HepG2 (cell line): ENCODE data around the gene FIBP. TPM values are rescaled to one million over a fixed set of nuclear protein-coding genes. Genes with fewer than 3 reads are reported as not detected.

Source experiments
- ATAC-seq: fragments of 200-7000 bp; cut with Tn5 transposase; 3 replicates; pipeline ENCODE4 v1.9.1; 2020; ENCODE audit warnings: mild to moderate bottlenecking, moderate library complexity
- BruUV-seq: library from RNA; stranded (reverse); fragments of 400-500 nt; replicated peaks from 2 replicates; lab custom pipeline; 2021; lab: Mats Ljungman, UMichigan
- CTCF ChIA-PET: fragments of 300-600 bp; formaldehyde crosslinking; extraction: SDS; loops from one replicate; lab custom pipeline; 2021; ENCODE audit warnings: low total read pairs, inconsistent platforms, low intra/inter-chr PET ratio; lab: Yijun Ruan, JAX
- POLR2A ChIA-PET: fragments of 350-600 bp; sonication (Branson Sonifier 250); formaldehyde crosslinking; loops from one replicate; lab custom pipeline; 2020; ENCODE audit warnings: antibody characterized with exemption, inconsistent platforms; lab: Yijun Ruan, JAX
- DNase-seq: peaks from one replicate; pipeline ENCODE4 v3.0.0-alpha.2; 2015; ENCODE audit warnings: low spot score
- FAIRE-seq: peaks from 3 replicates; lab custom pipeline; 2011; peaks lifted over from hg19 to GRCh38; lab: Jason Lieb, UNC
- H2AFZ ChIP-seq: one replicate; pipeline ENCODE4 v1.6.1; 2011; ENCODE audit warnings: low read length, inconsistent platforms
- H3K27ac ChIP-seq: fragments of 300-600 bp; 3 replicates; pipeline ENCODE4 v1.8.0; 2011; ENCODE audit warnings: mixed run types, mild to moderate bottlenecking, mixed read lengths, low read length, inconsistent platforms; ENCODE audit not compliant: insufficient read depth; ENCODE audit errors: extremely low read length
- H3K27me3 ChIP-seq, 2 experiments: fragments of 200-600 bp in 1 of 2; 2 replicates in 1 of 2; 3 replicates in 1 of 2; pipeline versions ENCODE4 v1.6.0 to v1.8.0; 2011; ENCODE audit warnings: low read length in 2 of 2, mild to moderate bottlenecking in 2 of 2, moderate library complexity in 2 of 2, inconsistent platforms in 1 of 2; ENCODE audit not compliant: insufficient read depth in 2 of 2, control insufficient read depth in 1 of 2
- H3K36me3 ChIP-seq, 2 experiments: fragments of 200-600 bp in 1 of 2; replicated peaks in 1 of 2; 2 replicates in 1 of 2; 3 replicates in 1 of 2; pipeline versions ENCODE4 v1.5.1 to v1.8.0; 2011; ENCODE audit warnings: low read length in 2 of 2, inconsistent platforms in 1 of 2; ENCODE audit not compliant: insufficient read depth in 2 of 2, control insufficient read depth in 1 of 2
- H3K4me1 ChIP-seq: 2 replicates; pipeline ENCODE4 v1.5.1; 2012; ENCODE audit warnings: low read length, inconsistent platforms; ENCODE audit not compliant: insufficient read depth
- H3K4me2 ChIP-seq: 2 replicates; pipeline ENCODE4 v1.6.0; 2011; ENCODE audit warnings: low read depth, low read length, inconsistent platforms
- H3K4me3 ChIP-seq, 3 experiments: fragments of 200-600 bp in 1 of 3; sonication (generic), shearing (Covaris generic) in 1 of 3; replicated peaks in 1 of 3; 2 replicates each; pipeline ENCODE4 v1.5.1; 2011 to 2016; ENCODE audit warnings: low read length in 3 of 3, inconsistent platforms in 2 of 3, low read depth in 2 of 3, mild to moderate bottlenecking in 2 of 3, control low read depth in 1 of 3, mixed read lengths in 1 of 3; ENCODE audit not compliant: insufficient read depth in 1 of 3
- H3K79me2 ChIP-seq: one replicate; pipeline ENCODE4 v1.6.1; 2011; ENCODE audit warnings: low read length, inconsistent platforms; ENCODE audit not compliant: insufficient read depth
- H3K9ac ChIP-seq: 2 replicates; pipeline ENCODE4 v1.6.0; 2011; ENCODE audit warnings: mild to moderate bottlenecking, low read depth, low read length, inconsistent platforms; ENCODE audit not compliant: insufficient read depth
- H3K9me3 ChIP-seq: 2 replicates; pipeline ENCODE4 v1.5.1; 2012; ENCODE audit warnings: mild to moderate bottlenecking, low read length
- H4K20me1 ChIP-seq: 2 replicates; pipeline ENCODE4 v1.6.0; 2011; ENCODE audit warnings: inconsistent platforms, mild to moderate bottlenecking, low read length, moderate library complexity; ENCODE audit not compliant: insufficient read depth
- ASH2L ChIP-seq: fragments of 300-600, 200-600 bp; sonication (generic); IDR thresholded peaks from 2 replicates; pipeline ENCODE4 v1.7.0; 2017; ENCODE audit warnings: low read depth, mild to moderate bottlenecking, moderate library complexity, mixed read lengths, low read length; ENCODE audit not compliant: insufficient read length
- ATAD3A ChIP-seq: sonication (generic); formaldehyde crosslinking; IDR thresholded peaks from 2 replicates; pipeline ENCODE4 v1.4.0; 2020; ENCODE audit warnings: missing genetic modification reagents
- CHD2 ChIP-seq: IDR thresholded peaks from 2 replicates; pipeline ENCODE4 v1.6.1; 2011; ENCODE audit warnings: low read depth, low read length, improper control_type of control experiment
- FOXK2 ChIP-seq: fragments of 450-650 bp; IDR thresholded peaks from 2 replicates; pipeline ENCODE4 v1.6.1; 2016
- HIVEP1 ChIP-seq: sonication (generic); formaldehyde crosslinking; IDR thresholded peaks from 2 replicates; pipeline ENCODE4 v1.4.0; 2020; ENCODE audit warnings: mild to moderate bottlenecking, missing genetic modification reagents
- KDM1A ChIP-seq: IDR thresholded peaks from 2 replicates; pipeline ENCODE4 v1.6.1; 2016; ENCODE audit warnings: missing compliant biosample characterization
- KDM6A ChIP-seq: IDR thresholded peaks from 2 replicates; pipeline ENCODE4 v1.6.1; 2016; ENCODE audit warnings: low read depth
- NFIB ChIP-seq: sonication (generic); formaldehyde crosslinking; IDR thresholded peaks from 2 replicates; pipeline ENCODE4 v1.9.0; 2021; ENCODE audit warnings: missing genetic modification reagents, mild to moderate bottlenecking, borderline replicate concordance
- NFIC ChIP-seq: IDR thresholded peaks from 2 replicates; pipeline ENCODE4 v1.6.1; 2012; ENCODE audit warnings: mild to moderate bottlenecking, low read length, inconsistent platforms
- NPAS2 ChIP-seq: sonication (generic); formaldehyde crosslinking; IDR thresholded peaks from 2 replicates; pipeline ENCODE4 v1.8.0; 2022; ENCODE audit warnings: mild to moderate bottlenecking, missing genetic modification reagents, borderline replicate concordance
- RARA ChIP-seq: IDR thresholded peaks from 2 replicates; pipeline ENCODE4 v1.6.1; 2016; ENCODE audit warnings: missing genetic modification reagents, missing compliant biosample characterization
- SALL1 ChIP-seq: sonication (generic); formaldehyde crosslinking; IDR thresholded peaks from 2 replicates; pipeline ENCODE4 v1.8.0; 2022; ENCODE audit warnings: mild to moderate bottlenecking, missing genetic modification reagents
- SP2 ChIP-seq: sonication (generic); formaldehyde crosslinking; IDR thresholded peaks from 2 replicates; pipeline ENCODE4 v1.5.1; 2020; ENCODE audit warnings: mild to moderate bottlenecking, missing genetic modification reagents
- TFAP4 ChIP-seq: sonication (generic); IDR thresholded peaks from 2 replicates; pipeline ENCODE4 v1.6.1; 2016; ENCODE audit warnings: low read depth, borderline replicate concordance
- ZEB1 ChIP-seq: IDR thresholded peaks from 2 replicates; pipeline ENCODE4 v1.6.1; 2012; ENCODE audit warnings: mild to moderate bottlenecking, low read depth, inconsistent platforms; ENCODE audit not compliant: insufficient replicate concordance
- ZFP41 ChIP-seq: sonication (generic); formaldehyde crosslinking; IDR thresholded peaks from 2 replicates; pipeline ENCODE4 v1.4.0; 2020; ENCODE audit warnings: mild to moderate bottlenecking, missing genetic modification reagents, borderline replicate concordance
- ZGPAT ChIP-seq: IDR thresholded peaks from 2 replicates; pipeline ENCODE4 v1.6.1; 2016; ENCODE audit warnings: mild to moderate bottlenecking
- ZMYM4 ChIP-seq: sonication (generic); formaldehyde crosslinking; IDR thresholded peaks from 2 replicates; pipeline ENCODE4 v1.8.1; 2023; ENCODE audit warnings: mild to moderate bottlenecking, missing genetic modification reagents
- ZNF235 ChIP-seq: sonication (generic); formaldehyde crosslinking; IDR thresholded peaks from 2 replicates; pipeline ENCODE4 v1.8.1; 2023; ENCODE audit warnings: mild to moderate bottlenecking, missing genetic modification reagents, borderline replicate concordance
- ZNF564 ChIP-seq: sonication (generic); formaldehyde crosslinking; IDR thresholded peaks from 2 replicates; pipeline ENCODE4 v1.8.1; 2023; ENCODE audit warnings: mild to moderate bottlenecking, missing genetic modification reagents
- ZNF644 ChIP-seq: IDR thresholded peaks from 2 replicates; pipeline ENCODE4 v1.6.1; 2016; ENCODE audit warnings: low read depth
- ZNF775 ChIP-seq: sonication (generic); formaldehyde crosslinking; IDR thresholded peaks from 2 replicates; pipeline ENCODE4 v1.4.0; 2020; ENCODE audit warnings: missing genetic modification reagents, mild to moderate bottlenecking, moderate library complexity, borderline replicate concordance
- ZSCAN31 ChIP-seq: sonication (generic); formaldehyde crosslinking; IDR thresholded peaks from 2 replicates; pipeline ENCODE4 v1.5.0; 2020; ENCODE audit warnings: low read depth, mild to moderate bottlenecking, missing genetic modification reagents
- WGBS: methylation state at CpG from one replicate; pipeline ENCODE4 v1.1.6; 2017; ENCODE audit warnings: low lambda C conversion rate; 5-methylcytosine and 5-hydroxymethylcytosine counted together
- in situ Hi-C: cut with HindIII; loops from 2 replicates; pipeline ENCODE4 v1.10.0; 2017; ENCODE audit warnings: low pct_unique_long_range_greater_than_20kb; ENCODE audit not compliant: extremely low pct_ligation_motif_present
- intact Hi-C: fragments of 100-400 bp; cut with micrococcal nuclease; formaldehyde crosslinking; loops from one replicate; pipeline ENCODE4 v1.10.0; 2022; ENCODE audit not compliant: unreplicated experiment
- polyA plus RNA-seq, 8 experiments: library from polyadenylated mRNA; depleted of rRNA in 3 of 8; stranded (reverse) in 7 of 8; unstranded in 1 of 8; fragments of >200 nt; fragmentation: Illumina TruSeq in 4 of 8; extraction: Trizol in 4 of 8; gene quantifications; 2 replicates each; pipeline versions ENCODE4 v1.2.1 to v1.2.3, GENCODE V29; 2011 to 2016; ENCODE audit warnings: low read depth in 4 of 8, missing spikeins in 1 of 8, mixed read lengths in 1 of 8; ENCODE audit not compliant: insufficient read depth in 1 of 8
- total RNA-seq, 5 experiments: library from RNA; depleted of rRNA; stranded (reverse); fragments of >200 nt; fragmentation: Illumina TruSeq; extraction: Trizol; gene quantifications; 2 replicates each; pipeline ENCODE4 v1.2.3, GENCODE V29; 2016; ENCODE audit warnings: low read depth in 1 of 5

The FIBP gene
- total and polyA plus RNA-seq, 2 of the 13 experiments (the other 11 are each of a cell fraction or from before 2014, with no cell fraction given): 42.9 to 62.1 TPM

GRCh38 chr11:65844231-65844872 is 43.9 kb downstream of the FIBP start:
- peaks cover 44% of the 10 kb centered on the region for H3K4me1 ChIP-seq
- peak overlapping the region; percentile 52 for H3K4me2 ChIP-seq
- BruUV-seq: no TSS peak
- CTCF ChIA-PET: no interaction called here
- in situ Hi-C loops: no loop called here
- H3K27me3 ChIP-seq: no peaks in the 10 kb centered on the region
- no peaks in the 10 kb centered on the region for H3K79me2 ChIP-seq
- DNase-seq (peak; percentile 80), ATAC-seq (peak; percentile 68), FAIRE-seq (no peak)
- H3K9ac ChIP-seq: 0 out of 2 replicates have a peak overlapping the region, but pooled peaks have one; percentile 7
- H4K20me1 ChIP-seq: no peaks in the 10 kb centered on the region
- intact Hi-C loops: no loop called here
- WGBS: 8% methylated on average over 10 of the region's 10 CpGs
- H3K36me3 ChIP-seq: no peaks in the 10 kb centered on the region
- H2AFZ ChIP-seq: no peak overlapping the region
- H3K27ac ChIP-seq: peak overlapping the region; percentile 67
- H3K4me3 ChIP-seq: peak overlapping the region in 1 of 3 experiments; percentile 41; a peak in 2 of 6 replicates
- POLR2A ChIA-PET: interaction anchor here (0.7 to 1.9 kb wide), 5 partner anchors 15 to 181 kb away, joined by 3 to 4 read pairs (median 4); partner anchors contain the start of genes CCDC85B, MUS81 and RELA
- H3K9me3 ChIP-seq: no peaks in the 10 kb centered on the region
- peak; percentile 59 for TF ChIP-seq ASH2L
- no peak for TF ChIP-seq ZNF235
- peak; percentile 0 for TF ChIP-seq ZEB1
- TF ChIP-seq ATAD3A (CRISPR knock-in tag): no peak
- no peak for TF ChIP-seq NPAS2 (CRISPR knock-in tag)
- peak; percentile 48; the same call in 1 of the 2 replicates for TF ChIP-seq NFIC
- no peak for TF ChIP-seq FOXK2
- TF ChIP-seq KDM6A (CRISPR knock-in tag): no peak; the same call in 1 of the 2 replicates
- TF ChIP-seq SP2 (CRISPR knock-in tag): no peak
- peak; percentile 38; the same call in 1 of the 2 replicates for TF ChIP-seq ZNF564 (CRISPR knock-in tag)
- TF ChIP-seq CHD2: no peak
- TF ChIP-seq ZNF644: peak; percentile 7; the same call in 1 of the 2 replicates
- TF ChIP-seq NFIB (CRISPR knock-in tag): no peak
- peak; percentile 61 for TF ChIP-seq SALL1
- no peak for TF ChIP-seq ZMYM4 (CRISPR knock-in tag)
- no peak for TF ChIP-seq ZSCAN31 (CRISPR knock-in tag)
- no peak for TF ChIP-seq ZNF775 (CRISPR knock-in tag)
- TF ChIP-seq ZGPAT (CRISPR knock-in tag): peak; percentile 34; the same call in 1 of the 2 replicates
- TF ChIP-seq RARA: peak; percentile 90
- TF ChIP-seq HIVEP1 (CRISPR knock-in tag): no peak
- TF ChIP-seq ZFP41 (CRISPR knock-in tag): no peak
- TF ChIP-seq TFAP4: 0 out of 2 replicates have a peak, but pooled peaks have one; percentile 34
- TF ChIP-seq KDM1A (CRISPR knock-in tag): no peak
